NOMO-1 (cell line): ENCODE measurements around the gene TATDN3.
"Not testable (repeated sequence)": the region's sequence is repeated elsewhere in the genome, so short reads cannot be mapped to it uniquely, and the experiment has no call there.

Source experiments
- DNase-seq, 2 experiments: peaks; one replicate each; lab custom pipeline; 2025; ENCODE audit not compliant: unreplicated experiment in 2 of 2; lab: John Stamatoyannopoulos, UW

TATDN3 gene

GRCh38 chr1:212774584-212774983 lies 17.1 kb upstream of the TATDN3 start:
- peak in 1 of 2 experiments; percentile 82 for DNase-seq

GRCh38 chr1:212775241-212775640 lies 16.5 kb upstream of the TATDN3 start:
- no peak for DNase-seq

GRCh38 chr1:212777151-212777550 lies 14.5 kb upstream of the TATDN3 start:
- DNase-seq = no peak

- not testable (repeated sequence) for DNase-seq
Observed at GRCh38 chr1:212779086-212779485, 12.6 kb upstream of the TATDN3 start.

- no peak for DNase-seq
Observed at GRCh38 chr1:212780759-212781158, 10.9 kb upstream of the TATDN3 start.

GRCh38 chr1:212781225-212781624 lies 10.5 kb upstream of the TATDN3 start:
- DNase-seq = no peak

GRCh38 chr1:212782422-212783154 lies 9.1 kb upstream of the TATDN3 start:
- DNase-seq = peak; percentile 70 to 71

GRCh38 chr1:212783976-212784375 lies 7.7 kb upstream of the TATDN3 start:
- DNase-seq = no peak

GRCh38 chr1:212785871-212786270 lies 5.8 kb upstream of the TATDN3 start:
- DNase-seq = no peak

- DNase-seq = peak; percentile 62 to 63
Observed at GRCh38 chr1:212791261-212791675, 426 bp upstream of the TATDN3 start.

GRCh38 chr1:212792396-212792908 lies 758 bp downstream of the TATDN3 start:
- DNase-seq = no peak

- peak; percentile 79 to 99 for DNase-seq
Observed at GRCh38 chr1:212794561-212795014, 2.9 kb downstream of the TATDN3 start.

GRCh38 chr1:212797681-212798080 lies 6.0 kb downstream of the TATDN3 start:
- DNase-seq = no peak

- DNase-seq = no peak
Observed at GRCh38 chr1:212805767-212806166, 14.1 kb downstream of the TATDN3 start.

GRCh38 chr1:212814537-212815334 lies 23.0 kb downstream of the TATDN3 start:
- peak in 1 of 2 experiments; percentile 30 for DNase-seq

- DNase-seq = no peak
Observed at GRCh38 chr1:212816567-212817278, 25.0 kb downstream of the TATDN3 start.

- peak in 1 of 2 experiments; percentile 43 for DNase-seq
Observed at GRCh38 chr1:212819726-212820125, 28.0 kb downstream of the TATDN3 start.

GRCh38 chr1:212820969-212821368 lies 29.3 kb downstream of the TATDN3 start:
- no peak for DNase-seq

- DNase-seq = no peak
Observed at GRCh38 chr1:212822956-212823355, 31.3 kb downstream of the TATDN3 start.

GRCh38 chr1:212824201-212824600 lies 32.5 kb downstream of the TATDN3 start:
- no peak for DNase-seq
